Endothelial cell of umbilical vein (primary cell): ENCODE results near the gene LYZL6. TPM values are rescaled to one million over a fixed set of nuclear protein-coding genes. Genes with fewer than 3 reads are reported as not detected.

ENCODE experiments used
- BruUV-seq: library from RNA; stranded (reverse); fragments of 400-500 nt; replicated peaks from 2 replicates; lab custom pipeline; 2021; lab: Mats Ljungman, UMichigan
- CTCF ChIA-PET: fragments of 300-600, 350-600 bp; sonication (Branson Sonifier 250); formaldehyde crosslinking; loops from one replicate; lab custom pipeline; 2021; ENCODE audit warnings: antibody characterized with exemption, inconsistent platforms; lab: Charles Lee
- POLR2A ChIA-PET: fragments of 300-600, 350-600 bp; sonication (Branson Sonifier 250); formaldehyde crosslinking; loops from one replicate; lab custom pipeline; 2021; ENCODE audit warnings: antibody characterized with exemption, inconsistent platforms; lab: Charles Lee
- DNase-seq: peaks from one replicate; pipeline ENCODE4 v3.0.0-alpha.2; 2011; ENCODE audit warnings: low read depth, low spot score
- FAIRE-seq: peaks from 2 replicates; lab custom pipeline; 2011; peaks lifted over from hg19 to GRCh38; lab: Jason Lieb, UNC
- H2AFZ ChIP-seq: 2 replicates; pipeline ENCODE4 v1.6.0; 2012; ENCODE audit warnings: low read depth, low read length, control low read depth, inconsistent platforms
- H3K27ac ChIP-seq: 2 replicates; pipeline ENCODE4 v1.5.1; 2011; ENCODE audit warnings: low read depth, mild to moderate bottlenecking, control low read depth, low read length, moderate library complexity; ENCODE audit not compliant: insufficient read depth
- H3K27me3 ChIP-seq, 2 experiments: 2 replicates each; pipeline versions ENCODE4 v1.6.0 to v1.6.1; 2011; ENCODE audit warnings: low read length in 2 of 2, mixed read lengths in 1 of 2; ENCODE audit not compliant: control insufficient read depth in 2 of 2, insufficient read depth in 2 of 2
- H3K36me3 ChIP-seq, 2 experiments: 2 replicates in 1 of 2; 3 replicates in 1 of 2; pipeline ENCODE4 v1.5.1; 2011; ENCODE audit warnings: low read length in 2 of 2, mild to moderate bottlenecking in 1 of 2, moderate library complexity in 1 of 2; ENCODE audit not compliant: control insufficient read depth in 2 of 2, insufficient read depth in 2 of 2; ENCODE audit errors: extremely low read depth in 1 of 2
- H3K4me1 ChIP-seq: 3 replicates; pipeline ENCODE4 v1.5.1; 2011; ENCODE audit warnings: mild to moderate bottlenecking, low read length; ENCODE audit not compliant: control insufficient read depth, insufficient read depth; ENCODE audit errors: extremely low read depth
- H3K4me2 ChIP-seq: 2 replicates; pipeline ENCODE4 v1.6.1; 2011; ENCODE audit warnings: low read length, control low read depth, mixed read lengths; ENCODE audit not compliant: insufficient read depth
- H3K4me3 ChIP-seq, 3 experiments: fragments of 200-600 bp in 1 of 3; sonication (generic), shearing (Covaris generic) in 1 of 3; replicated peaks in 1 of 3; 2 replicates each; pipeline ENCODE4 v1.5.1; 2011 to 2016; ENCODE audit warnings: control low read depth in 3 of 3, low read length in 3 of 3, mild to moderate bottlenecking in 2 of 3, inconsistent platforms in 1 of 3, low read depth in 1 of 3, moderate library complexity in 1 of 3; ENCODE audit not compliant: insufficient read depth in 1 of 3
- H3K79me2 ChIP-seq: 2 replicates; pipeline ENCODE4 v1.6.0; 2012; ENCODE audit warnings: low read length, inconsistent platforms; ENCODE audit not compliant: control insufficient read depth, insufficient read depth
- H3K9ac ChIP-seq: replicated peaks from 2 replicates; pipeline ENCODE3; 2011; ENCODE audit warnings: low read length, control low read depth; ENCODE audit not compliant: insufficient read depth; ENCODE audit errors: extremely low read depth
- H3K9me1 ChIP-seq: replicated peaks from 3 replicates; pipeline ENCODE4 v1.6.0; 2011; ENCODE audit warnings: mild to moderate bottlenecking, low read length; ENCODE audit not compliant: control insufficient read depth, insufficient read depth; ENCODE audit errors: extremely low read depth
- H3K9me3 ChIP-seq: replicated peaks from 2 replicates; pipeline ENCODE4 v1.5.1; 2012; ENCODE audit warnings: low read length, inconsistent platforms; ENCODE audit not compliant: control insufficient read depth, insufficient read depth
- H4K20me1 ChIP-seq: replicated peaks from 2 replicates; pipeline ENCODE3; 2011; ENCODE audit warnings: mild to moderate bottlenecking, low read length; ENCODE audit not compliant: control insufficient read depth, insufficient read depth; ENCODE audit errors: extremely low read depth
- CTCF ChIP-seq, 2 donors: IDR thresholded peaks; 1 replicate in 1 of 2; 2 replicates in 1 of 2; pipeline ENCODE4 v1.5.1; 2011; ENCODE audit warnings: low read length in 2 of 2, mild to moderate bottlenecking in 2 of 2, moderate library complexity in 2 of 2, control low read depth in 1 of 2, inconsistent platforms in 1 of 2, low read depth in 1 of 2; ENCODE audit not compliant: insufficient read depth in 1 of 2; ENCODE audit errors: extremely low read depth in 1 of 2
- EZH2 ChIP-seq: IDR thresholded peaks from 2 replicates; pipeline ENCODE4 v1.6.1; 2012; ENCODE audit warnings: borderline replicate concordance, low read depth, mild to moderate bottlenecking, moderate library complexity, low read length, inconsistent platforms; ENCODE audit not compliant: severe bottlenecking
- FOS ChIP-seq: IDR thresholded peaks from 2 replicates; pipeline ENCODE4 v1.6.1; 2011; ENCODE audit warnings: mild to moderate bottlenecking, low read length, moderate library complexity, borderline replicate concordance; ENCODE audit not compliant: insufficient read depth
- GATA2 ChIP-seq: IDR thresholded peaks from 2 replicates; pipeline ENCODE4 v1.7.0; 2011; ENCODE audit warnings: low read depth, mild to moderate bottlenecking, moderate library complexity, mixed read lengths, low read length; ENCODE audit not compliant: insufficient read length, insufficient read depth
- JUN ChIP-seq: IDR thresholded peaks from 2 replicates; pipeline ENCODE4 v1.6.1; 2011; ENCODE audit warnings: borderline replicate concordance, low read depth; ENCODE audit not compliant: insufficient read length, insufficient read depth
- MAX ChIP-seq: IDR thresholded peaks from 2 replicates; pipeline ENCODE4 v1.6.1; 2011; ENCODE audit not compliant: insufficient read depth, insufficient read length
- MYC ChIP-seq: IDR thresholded peaks from one replicate; pipeline ENCODE4 v1.6.1; 2011; ENCODE audit warnings: mild to moderate bottlenecking, low read depth, low read length
- POLR2A ChIP-seq: IDR thresholded peaks from 2 replicates; pipeline ENCODE4 v1.6.1; 2012; ENCODE audit warnings: low read depth, mild to moderate bottlenecking, control low read depth, low read length
- POLR2AphosphoS5 ChIP-seq: IDR thresholded peaks from 2 replicates; pipeline ENCODE4 v1.6.1; 2012; ENCODE audit warnings: low read depth, mild to moderate bottlenecking, control low read depth, low read length, moderate library complexity; ENCODE audit not compliant: insufficient read depth
- dilution Hi-C: fragments of 300-500 bp; cut with MboI; formaldehyde crosslinking; loops from one replicate; pipeline ENCODE4 v1.15.0; 2019; ENCODE audit warnings: low sequenced_read_pairs; ENCODE audit not compliant: extremely low pct_ligation_motif_present
- intact Hi-C: fragments of 100-400 bp; cut with micrococcal nuclease; formaldehyde crosslinking; loops from one replicate; pipeline ENCODE4 v1.10.0; 2022
- polyA plus RNA-seq, 4 experiments: library from polyadenylated mRNA; depleted of rRNA in 3 of 4; stranded (reverse) in 3 of 4; unstranded in 1 of 4; fragments of >200 nt; gene quantifications; 2 replicates each; pipeline versions ENCODE4 v1.2.1 to v1.2.3, GENCODE V29; 2011 to 2012; ENCODE audit warnings: missing spikeins in 1 of 4
- total RNA-seq: library from RNA; stranded (reverse); gene quantifications from 2 replicates; pipeline ENCODE4 v1.2.3, GENCODE V29; 2021

Gene LYZL6
- total and polyA plus RNA-seq, 2 donors (not counting 3 experiments of a cell fraction or from before 2014, with no cell fraction given): not detected

DNA sequence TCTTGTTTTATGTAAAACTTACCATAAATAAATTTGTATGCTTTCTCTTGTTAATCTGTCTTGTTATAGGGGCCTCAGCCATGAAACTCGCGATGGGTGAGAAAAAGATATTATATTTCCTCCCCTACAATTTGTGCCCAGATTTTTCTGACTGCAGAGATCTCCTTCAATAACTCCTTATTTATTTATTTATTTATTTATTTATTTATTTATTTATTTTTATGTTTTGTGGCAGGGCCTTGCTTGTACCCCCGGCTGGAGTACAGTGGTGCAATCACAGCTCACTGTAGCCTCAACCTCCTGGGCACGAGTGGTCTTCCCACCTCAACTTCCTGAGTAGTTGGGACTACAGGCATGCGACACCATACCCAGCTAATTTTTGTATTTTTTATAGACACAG, 40.1 kb downstream of the LYZL6 start:
- H3K9ac ChIP-seq: no peak overlapping the region
- no TSS peak for BruUV-seq
- DNase-seq (no peak), FAIRE-seq (no peak)
- intact Hi-C loops: no loop called here
- H3K36me3 ChIP-seq: no peaks in the 10 kb centered on the region
- ChIA-PET POLR2A (no interaction called here), CTCF (no interaction called here)
- H3K4me2 ChIP-seq: no peak overlapping the region
- no peaks in the 10 kb centered on the region for H3K9me1 ChIP-seq
- H3K4me1 ChIP-seq: no peaks in the 10 kb centered on the region
- H4K20me1 ChIP-seq: no peaks in the 10 kb centered on the region
- H3K9me3 ChIP-seq: no peaks in the 10 kb centered on the region
- dilution Hi-C loops: no loop called here
- H3K4me3 ChIP-seq: no peak overlapping the region
- no peaks in the 10 kb centered on the region for H3K79me2 ChIP-seq
- peaks cover 0 to 4% of the 10 kb centered on the region in 2 experiments for H3K27me3 ChIP-seq
- no peak overlapping the region for H2AFZ ChIP-seq
- H3K27ac ChIP-seq: no peak overlapping the region
- no peak for TF ChIP-seq FOS
- no peak for TF ChIP-seq JUN
- no peak for TF ChIP-seq POLR2AphosphoS5
- no peak for TF ChIP-seq CTCF (IDR thresholded peaks at IDR 0.05; ENCODE audit: extremely low read depth in 1 of 2, insufficient read depth in 1 of 2, low read depth in 1 of 2, low read length in 2 of 2)
- TF ChIP-seq POLR2A: no peak
- no peak for TF ChIP-seq MYC
- TF ChIP-seq GATA2: no peak
- no peak for TF ChIP-seq EZH2
- TF ChIP-seq MAX: no peak
